Fibroblast of peridontal ligament (primary cell): ENCODE data around the gene ARHGAP24.
"Not testable (repeated sequence)": the region's sequence is repeated elsewhere in the genome, so short reads cannot be mapped to it uniquely, and the experiment has no call there.

Experiments used
- DNase-seq: peaks from one replicate; pipeline ENCODE4 v3.0.0-alpha.2; 2010; ENCODE audit errors: extremely low read depth

The ARHGAP24 gene

GRCh38 chr4:86015412-86016350 is 540.7 kb downstream of the ARHGAP24 start:
- DNase-seq, result peak; percentile 29

- DNase-seq, result no peak
Observed at GRCh38 chr4:86019362-86019761, 544.4 kb downstream of the ARHGAP24 start.

- no peak for DNase-seq
Observed at GRCh38 chr4:86019906-86020305, 545.0 kb downstream of the ARHGAP24 start.

- not testable (repeated sequence) for DNase-seq
Observed at GRCh38 chr4:86021671-86022070, 546.7 kb downstream of the ARHGAP24 start.

- no peak for DNase-seq
Observed at GRCh38 chr4:86026720-86027119, 551.8 kb downstream of the ARHGAP24 start.

- peak; percentile 14 for DNase-seq
Observed at GRCh38 chr4:86031927-86032326, 557.0 kb downstream of the ARHGAP24 start.

GRCh38 chr4:86032476-86033022 is 557.6 kb downstream of the ARHGAP24 start:
- peak; percentile 92 for DNase-seq

GRCh38 chr4:86033171-86033570 is 558.2 kb downstream of the ARHGAP24 start:
- DNase-seq, result peak; percentile 93

- DNase-seq, result no peak
Observed at GRCh38 chr4:86034616-86035015, 559.7 kb downstream of the ARHGAP24 start.

- DNase-seq, result peak; percentile 41
Observed at GRCh38 chr4:86035688-86036087, 560.7 kb downstream of the ARHGAP24 start.

- DNase-seq, result peak; percentile 12
Observed at GRCh38 chr4:86036736-86037135, 561.8 kb downstream of the ARHGAP24 start.

GRCh38 chr4:86038037-86038436 is 563.1 kb downstream of the ARHGAP24 start:
- no peak for DNase-seq

- peak; percentile 83 for DNase-seq
Observed at GRCh38 chr4:86043755-86044592, 569.0 kb downstream of the ARHGAP24 start.

- DNase-seq, result no peak
Observed at GRCh38 chr4:86044593-86044985, 569.6 kb downstream of the ARHGAP24 start.

- peak; percentile 66 for DNase-seq
Observed at GRCh38 chr4:86048426-86048825, 573.5 kb downstream of the ARHGAP24 start.

- DNase-seq, result no peak
Observed at GRCh38 chr4:86050496-86050895, 575.5 kb downstream of the ARHGAP24 start.
